ENCODE data around the gene GRK6. TPM values are rescaled to one million over a fixed set of nuclear protein-coding genes. Genes with fewer than 3 reads are reported as not detected.

Gene GRK6
- total RNA-seq, 2 donors from 2014 or later: 108 to 130 TPM

GRCh38 chr5:177427211-177427822, 841 bp downstream of the GRK6 start:
- H3K9me3 Mint-ChIP-seq: no peaks in the 10 kb centered on the region
- no peak for ATAC-seq (replicated peaks)
- peak overlapping the region; percentile 75 for H3K27ac Mint-ChIP-seq
- H3K4me1 Mint-ChIP-seq: peaks cover 32% of the 10 kb centered on the region
- peak overlapping the region; percentile 97 for H3K4me3 Mint-ChIP-seq
- H3K27me3 Mint-ChIP-seq: no peaks in the 10 kb centered on the region
- H3K36me3 Mint-ChIP-seq (ENCODE audit: low read depth): peaks cover 61% of the 10 kb centered on the region

- H3K27me3 Mint-ChIP-seq: no peaks in the 10 kb centered on the region
- H3K9me3 Mint-ChIP-seq: no peaks in the 10 kb centered on the region
- H3K4me1 Mint-ChIP-seq: peaks cover 32% of the 10 kb centered on the region
- H3K36me3 Mint-ChIP-seq (ENCODE audit: low read depth): peaks cover 68% of the 10 kb centered on the region
- peak overlapping the region; percentile 97 for H3K4me3 Mint-ChIP-seq
- ATAC-seq (replicated peaks): no peak
- H3K27ac Mint-ChIP-seq: peak overlapping the region; percentile 75
Observed at GRCh38 chr5:177427919-177428573, 1.6 kb downstream of the GRK6 start.

- no peaks in the 10 kb centered on the region for H3K27me3 Mint-ChIP-seq
- no peaks in the 10 kb centered on the region for H3K9me3 Mint-ChIP-seq
- H3K4me3 Mint-ChIP-seq: peak overlapping the region; percentile 97
- H3K4me1 Mint-ChIP-seq: peaks cover 32% of the 10 kb centered on the region
- no peak for ATAC-seq (replicated peaks)
- H3K27ac Mint-ChIP-seq: peak overlapping the region; percentile 75
- peaks cover 75% of the 10 kb centered on the region for H3K36me3 Mint-ChIP-seq (ENCODE audit: low read depth)
Observed at GRCh38 chr5:177428574-177429217, 2.2 kb downstream of the GRK6 start.

GRCh38 chr5:177429248-177430040, 3.0 kb downstream of the GRK6 start:
- Mint-ChIP-seq H3K27me3 (no peaks in the 10 kb centered on the region), H3K36me3 (ENCODE audit: low read depth) (peaks cover 82% of the 10 kb centered on the region), H3K9me3 (no peaks in the 10 kb centered on the region), H3K4me1 (peaks cover 32% of the 10 kb centered on the region), H3K4me3 (peak overlapping the region; percentile 97), H3K27ac (peak overlapping the region; percentile 75)
- peak; percentile 45 for ATAC-seq (replicated peaks)

GRCh38 chr5:177430140-177430951, 3.9 kb downstream of the GRK6 start:
- Mint-ChIP-seq H3K4me1 (peaks cover 29% of the 10 kb centered on the region), H3K36me3 (ENCODE audit: low read depth) (peaks cover 91% of the 10 kb centered on the region), H3K27me3 (no peaks in the 10 kb centered on the region), H3K9me3 (no peaks in the 10 kb centered on the region), H3K27ac (peak overlapping the region; percentile 75), H3K4me3 (peak overlapping the region; percentile 97)
- no peak for ATAC-seq (replicated peaks)

- Mint-ChIP-seq H3K4me1 (peaks cover 25% of the 10 kb centered on the region), H3K4me3 (peak overlapping the region; percentile 97), H3K9me3 (no peaks in the 10 kb centered on the region), H3K36me3 (ENCODE audit: low read depth) (peaks cover 96% of the 10 kb centered on the region), H3K27ac (peak overlapping the region; percentile 75), H3K27me3 (no peaks in the 10 kb centered on the region)
- no peak for ATAC-seq (replicated peaks)
Observed at GRCh38 chr5:177430972-177431316, 4.5 kb downstream of the GRK6 start.

GRCh38 chr5:177431317-177432142, 5.1 kb downstream of the GRK6 start:
- H3K9me3 Mint-ChIP-seq: no peaks in the 10 kb centered on the region
- peak overlapping the region; percentile 97 for H3K4me3 Mint-ChIP-seq
- H3K36me3 Mint-ChIP-seq (ENCODE audit: low read depth): peaks cover 96% of the 10 kb centered on the region
- ATAC-seq (replicated peaks): peak; percentile 18
- H3K4me1 Mint-ChIP-seq: peaks cover 25% of the 10 kb centered on the region
- H3K27ac Mint-ChIP-seq: peak overlapping the region; percentile 75
- H3K27me3 Mint-ChIP-seq: no peaks in the 10 kb centered on the region

GRCh38 chr5:177432143-177432838, 5.8 kb downstream of the GRK6 start:
- Mint-ChIP-seq H3K36me3 (ENCODE audit: low read depth) (peaks cover 99% of the 10 kb centered on the region), H3K4me1 (peaks cover 25% of the 10 kb centered on the region), H3K27me3 (no peaks in the 10 kb centered on the region), H3K9me3 (no peaks in the 10 kb centered on the region), H3K4me3 (peak overlapping the region; percentile 97), H3K27ac (peak overlapping the region; percentile 75)
- ATAC-seq (replicated peaks): peak; percentile 7

- ATAC-seq (replicated peaks): no peak
- Mint-ChIP-seq H3K4me1 (peaks cover 25% of the 10 kb centered on the region), H3K9me3 (no peaks in the 10 kb centered on the region), H3K27me3 (no peaks in the 10 kb centered on the region), H3K4me3 (peak overlapping the region; percentile 97), H3K36me3 (ENCODE audit: low read depth) (peaks cover 99% of the 10 kb centered on the region), H3K27ac (peak overlapping the region; percentile 66)
Observed at GRCh38 chr5:177432839-177433657, 6.6 kb downstream of the GRK6 start.

GRCh38 chr5:177433658-177434217, 7.3 kb downstream of the GRK6 start:
- ATAC-seq (replicated peaks): no peak
- Mint-ChIP-seq H3K27me3 (no peaks in the 10 kb centered on the region), H3K27ac (peak overlapping the region; percentile 82), H3K9me3 (no peaks in the 10 kb centered on the region), H3K36me3 (ENCODE audit: low read depth) (peaks cover 99% of the 10 kb centered on the region), H3K4me3 (peak overlapping the region; percentile 97), H3K4me1 (peaks cover 25% of the 10 kb centered on the region)

GRCh38 chr5:177434437-177434836, 8.0 kb downstream of the GRK6 start:
- H3K4me1 Mint-ChIP-seq: peaks cover 21% of the 10 kb centered on the region
- peak overlapping the region; percentile 82 for H3K27ac Mint-ChIP-seq
- H3K36me3 Mint-ChIP-seq (ENCODE audit: low read depth): peaks cover 99% of the 10 kb centered on the region
- no peaks in the 10 kb centered on the region for H3K27me3 Mint-ChIP-seq
- peak overlapping the region; percentile 97 for H3K4me3 Mint-ChIP-seq
- H3K9me3 Mint-ChIP-seq: no peaks in the 10 kb centered on the region
- ATAC-seq (replicated peaks): peak; percentile 82
